Right cardiac atrium (tissue), 5 donors: Measurements from ENCODE around the gene CER1. TPM values are rescaled to one million over a fixed set of nuclear protein-coding genes. Genes with fewer than 3 reads are reported as not detected.
"Not testable (repeated sequence)": the region's sequence is repeated elsewhere in the genome, so short reads cannot be mapped to it uniquely, and the experiment has no call there.

Experiments
- ATAC-seq, 2 donors: fragments of 200-7000 bp; cut with Tn5 transposase; one replicate each; pipeline versions ENCODE4 v1.8.0 to v1.9.1; 2020; ENCODE audit warnings: moderate library complexity in 2 of 2, mild to moderate bottlenecking in 1 of 2
- DNase-seq, 3 donors: peaks; one replicate each; pipeline ENCODE4 v3.0.0-alpha.2; 2020
- H3K27ac ChIP-seq: one replicate; pipeline ENCODE4 v1.5.1; 2013; ENCODE audit warnings: mild to moderate bottlenecking, low read length, control low read depth, moderate library complexity
- H3K27me3 ChIP-seq: one replicate; pipeline ENCODE4 v1.6.1; 2013; ENCODE audit not compliant: control insufficient read depth, insufficient read depth
- H3K4me1 ChIP-seq: one replicate; pipeline ENCODE4 v1.6.1; 2013; ENCODE audit warnings: low read length; ENCODE audit not compliant: control insufficient read depth, insufficient read depth
- H3K4me3 ChIP-seq: one replicate; pipeline ENCODE4 v1.5.1; 2013; ENCODE audit warnings: low read length, control low read depth
- H3K9me3 ChIP-seq: one replicate; pipeline ENCODE4 v1.6.1; 2013; ENCODE audit warnings: low read length; ENCODE audit not compliant: control insufficient read depth
- WGBS: extraction: QIAGEN DNeasy Blood & Tissue Kit; methylation state at CpG from one replicate; pipeline ENCODE4 v1.1.7; 2013; 5-methylcytosine and 5-hydroxymethylcytosine counted together
- intact Hi-C, 4 donors: fragments of 100-400 bp; cut with DNase I; formaldehyde crosslinking; loops; one replicate each; pipeline versions ENCODE4 v1.11.0 to v1.14.0; 2022 to 2023
- polyA plus RNA-seq: library from polyadenylated mRNA; stranded (reverse); fragments of 200-250 nt; gene quantifications from one replicate; pipeline ENCODE4 v1.2.3, GENCODE V29; 2013
- total RNA-seq, 4 donors: library from RNA; stranded (reverse); fragmentation: NEBNext Ultra II Directional; extraction: Animal tissue kit (Norgen Biotek cat#: 25700); gene quantifications; one replicate each; pipeline ENCODE4 v1.2.1, GENCODE V29; 2021
- donor health status: healthy with polysubstance abuse.
- donor health status: DM: no; HTN: yes; CAD: no.
- donor health status: DM: no; HTN: no; CAD: no.
- donor health status: DM: no; HTN: yes; CAD: no; lungs with severe emphysema.
- donor health status: DM: yes; HTN: yes; CAD: no.

CER1 gene
- total and polyA plus RNA-seq, 5 donors, result not detected

DNA sequence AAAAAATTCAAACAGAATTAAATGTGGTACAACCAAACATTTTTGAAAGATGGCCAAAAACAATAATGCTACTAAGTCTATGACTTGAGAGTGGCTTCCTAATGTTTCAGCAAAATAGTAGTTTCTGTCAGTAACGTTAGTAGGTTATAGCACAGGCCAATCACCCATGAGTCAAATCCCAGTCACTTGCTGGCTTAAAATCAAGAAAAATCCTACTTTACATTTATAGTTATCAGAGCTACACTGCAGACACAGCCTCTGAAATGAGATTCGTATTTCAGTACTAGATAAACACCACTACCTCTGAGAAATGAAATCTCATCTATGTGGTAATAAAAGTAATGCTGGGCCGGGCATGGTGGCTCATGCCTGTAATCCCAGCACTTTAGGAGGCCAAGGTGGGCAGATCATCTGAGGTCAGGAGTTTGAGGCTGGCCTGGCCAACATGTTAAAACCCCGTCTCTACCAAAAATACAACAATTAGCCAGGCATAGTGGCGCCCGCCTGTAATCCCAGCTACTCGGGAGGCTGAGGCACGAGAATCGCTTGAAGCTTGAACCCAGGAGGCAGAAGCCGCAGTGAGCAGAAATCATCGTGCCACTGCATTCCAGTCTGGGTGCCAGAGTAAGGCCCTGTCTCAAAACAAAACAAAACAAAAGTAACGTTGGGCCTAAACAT, 35.4 kb downstream of the CER1 start:
- H3K27ac ChIP-seq, result no peak overlapping the region
- H3K4me1 ChIP-seq, result no peaks in the 10 kb centered on the region
- 87% methylated on average over 12 of the region's 12 CpGs for WGBS
- no peak for ATAC-seq
- DNase-seq, result peak in 1 of 3 donors; percentile 28
- H3K9me3 ChIP-seq, result no peaks in the 10 kb centered on the region
- intact Hi-C loops, result no loop called here
- H3K4me3 ChIP-seq, result no peak overlapping the region
- H3K27me3 ChIP-seq, result no peaks in the 10 kb centered on the region

DNA sequence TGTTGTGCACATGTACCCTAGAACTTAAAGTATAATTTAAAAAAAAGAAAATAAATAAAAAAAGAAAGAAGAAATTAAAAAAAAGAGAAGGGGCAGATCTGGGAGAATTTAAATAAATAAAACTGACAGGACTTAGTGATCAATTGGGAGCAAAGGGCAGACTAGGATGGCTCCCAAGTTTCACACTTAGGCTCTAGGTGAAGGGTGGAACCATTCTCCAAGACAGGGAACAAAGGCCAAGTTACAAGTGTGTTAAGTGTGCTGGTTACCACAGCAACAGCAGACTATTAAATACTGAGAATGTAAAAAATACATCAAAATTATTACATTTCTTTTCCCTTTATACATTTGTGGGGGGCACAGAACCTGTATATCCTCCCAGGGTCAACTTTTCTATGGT, 36.4 kb downstream of the CER1 start:
- H3K27ac ChIP-seq, result no peak overlapping the region
- H3K27me3 ChIP-seq, result no peaks in the 10 kb centered on the region
- no peaks in the 10 kb centered on the region for H3K9me3 ChIP-seq
- ATAC-seq, result no peak
- intact Hi-C loops, result no loop called here
- H3K4me3 ChIP-seq, result no peak overlapping the region
- no peak for DNase-seq
- H3K4me1 ChIP-seq, result no peaks in the 10 kb centered on the region

GRCh38 chr9:14682616-14683015, 39.9 kb downstream of the CER1 start:
- DNase-seq, intact Hi-C loops, H3K27ac ChIP-seq, H3K4me1 ChIP-seq, H3K27me3 ChIP-seq, H3K9me3 ChIP-seq, H3K4me3 ChIP-seq, ATAC-seq: not testable (repeated sequence)
- 90% methylated on average over 4 of the region's 4 CpGs for WGBS

DNA sequence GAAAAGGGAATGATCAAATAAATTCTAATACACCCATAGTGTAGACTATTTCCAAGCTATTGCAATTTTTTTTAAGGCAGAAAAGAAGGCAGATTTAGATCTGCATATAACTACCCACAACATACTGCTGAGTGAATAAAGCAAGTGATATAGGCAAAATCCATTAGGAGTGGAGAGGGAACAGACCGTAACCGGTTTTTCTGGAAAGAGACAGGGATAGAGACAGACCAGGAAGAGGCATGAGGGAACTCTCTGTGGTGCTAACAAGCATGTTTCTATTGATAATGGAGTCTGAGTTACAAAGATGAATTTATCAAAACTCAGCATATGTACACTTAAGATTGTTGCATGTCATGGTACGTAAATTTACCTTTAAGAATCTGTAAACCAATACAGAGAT, 43.8 kb downstream of the CER1 start:
- 95% methylated on average over 3 of the region's 3 CpGs for WGBS
- Histone ChIP-seq H3K9me3 (no peaks in the 10 kb centered on the region), H3K4me1 (no peaks in the 10 kb centered on the region), H3K27ac (no peak overlapping the region), H3K4me3 (no peak overlapping the region), H3K27me3 (no peaks in the 10 kb centered on the region)
- no peak for ATAC-seq
- no peak for DNase-seq
- intact Hi-C loops, result no loop called here

DNA sequence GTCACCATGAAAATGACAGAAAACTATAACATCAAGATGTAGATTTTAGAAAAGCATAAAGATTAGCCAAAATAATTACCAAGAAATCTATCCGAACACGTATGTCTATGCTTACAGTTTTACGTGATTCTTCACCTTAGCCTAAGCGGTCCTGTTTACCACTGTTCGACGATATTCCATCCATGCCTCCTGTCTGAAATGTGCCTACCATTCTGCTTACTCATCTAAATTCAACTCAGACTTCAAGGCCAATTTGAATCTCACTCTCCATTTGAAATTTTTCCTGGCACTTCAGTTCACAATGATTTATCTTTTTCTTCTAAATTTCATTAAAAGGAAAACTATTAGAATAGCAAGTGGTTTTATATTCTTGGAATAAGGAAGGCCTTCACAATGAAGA, 44.7 kb downstream of the CER1 start:
- ATAC-seq, result no peak
- intact Hi-C loops, result no loop called here
- H3K4me1 ChIP-seq, result no peaks in the 10 kb centered on the region
- no peaks in the 10 kb centered on the region for H3K9me3 ChIP-seq
- H3K27ac ChIP-seq, result no peak overlapping the region
- WGBS, result 99% methylated on average over 6 of the region's 6 CpGs
- H3K4me3 ChIP-seq, result no peak overlapping the region
- no peaks in the 10 kb centered on the region for H3K27me3 ChIP-seq
- no peak for DNase-seq

- intact Hi-C loops, result no loop called here
- Histone ChIP-seq H3K4me1 (no peaks in the 10 kb centered on the region), H3K27ac (no peak overlapping the region), H3K9me3 (no peaks in the 10 kb centered on the region), H3K4me3 (no peak overlapping the region), H3K27me3 (no peaks in the 10 kb centered on the region)
- ATAC-seq (no peak), DNase-seq (no peak)
- 86% methylated on average over 2 of the region's 2 CpGs for WGBS
Observed at GRCh38 chr9:14677396-14677795, 45.1 kb downstream of the CER1 start.

DNA sequence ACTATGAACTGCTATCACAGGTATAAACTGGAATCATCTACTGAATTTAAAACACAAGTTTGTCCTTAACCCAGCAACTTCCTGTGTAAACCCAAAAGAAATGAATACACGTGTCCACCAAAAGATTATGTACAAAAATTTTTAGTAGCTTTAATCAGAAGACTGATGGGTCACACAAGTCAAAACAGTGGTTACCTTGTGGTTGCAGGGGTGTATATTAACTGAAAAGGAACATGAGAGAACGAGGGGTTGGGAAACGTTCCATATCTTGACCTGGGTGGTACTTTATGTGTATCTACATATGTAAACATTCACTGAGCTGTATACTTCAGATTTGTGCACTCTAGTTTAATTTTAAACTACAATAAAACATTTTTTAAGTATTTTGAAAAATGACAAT, 47.9 kb downstream of the CER1 start:
- Histone ChIP-seq H3K27ac (no peak overlapping the region), H3K4me1 (no peaks in the 10 kb centered on the region), H3K9me3 (no peaks in the 10 kb centered on the region), H3K27me3 (no peaks in the 10 kb centered on the region), H3K4me3 (no peak overlapping the region)
- intact Hi-C loops, result no loop called here
- WGBS, result 65% methylated on average over 3 of the region's 3 CpGs
- no peak for DNase-seq
- no peak for ATAC-seq

DNA sequence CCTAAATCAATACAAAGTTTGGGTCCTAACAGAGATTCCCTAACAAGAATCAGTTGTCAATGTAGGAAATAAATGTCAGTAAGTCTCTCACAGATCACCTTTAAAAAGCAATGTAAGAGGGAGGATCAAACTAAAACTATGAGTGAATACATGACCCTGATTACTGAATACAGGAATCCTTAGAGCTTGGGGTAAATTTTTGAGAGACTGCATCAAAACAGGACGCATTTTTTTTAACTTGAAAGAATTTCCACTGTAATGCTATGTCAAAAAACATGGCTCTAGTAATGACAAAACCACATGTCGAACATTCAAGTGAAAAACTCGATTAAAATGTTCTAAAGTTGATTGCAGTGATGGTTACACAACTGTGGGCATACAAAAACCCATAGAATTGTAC, 51.2 kb downstream of the CER1 start:
- 69% methylated on average over 3 of the region's 3 CpGs for WGBS
- no peak for ATAC-seq

DNA sequence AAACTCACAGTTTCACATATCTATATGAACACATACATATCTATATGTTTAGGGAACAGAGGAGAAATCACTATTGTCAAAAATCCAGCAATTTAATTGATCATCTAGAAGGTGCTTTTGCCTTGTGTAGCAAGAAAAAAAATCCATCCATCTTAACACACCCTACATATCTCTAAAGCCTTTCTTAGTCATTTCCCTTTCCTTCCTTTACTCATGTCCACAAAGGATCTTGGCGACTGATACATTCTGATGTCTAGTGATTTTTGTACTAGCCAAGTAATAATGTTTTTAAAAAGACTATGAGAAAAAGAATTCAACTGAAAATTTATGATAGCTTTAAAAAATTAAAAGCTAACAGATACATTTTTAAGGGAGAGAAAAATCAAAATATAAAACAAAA, 51.8 kb downstream of the CER1 start:
- H3K27me3 ChIP-seq, result no peaks in the 10 kb centered on the region
- no peak overlapping the region for H3K27ac ChIP-seq
- 34% methylated on average over 1 of the region's 1 CpG for WGBS
- no peak for ATAC-seq
- no peaks in the 10 kb centered on the region for H3K9me3 ChIP-seq
- DNase-seq, result no peak
- no peak overlapping the region for H3K4me3 ChIP-seq
- H3K4me1 ChIP-seq, result no peaks in the 10 kb centered on the region
- intact Hi-C loops, result no loop called here

More for the DNA sequence above, 51.2 kb downstream of the CER1 start:
- no peak overlapping the region for H3K27ac ChIP-seq
- no peak overlapping the region for H3K4me3 ChIP-seq
- intact Hi-C loops, result no loop called here
- H3K9me3 ChIP-seq, result no peaks in the 10 kb centered on the region
- no peaks in the 10 kb centered on the region for H3K27me3 ChIP-seq
- no peaks in the 10 kb centered on the region for H3K4me1 ChIP-seq
- DNase-seq, result no peak

Other genes starting within 250 kb of the CER1 start
- 10 to 100 TPM in 3 of 4 donors, 1 to 10 TPM in 1; 9.0 to 11.7 (median 11.3) TPM for gene ZDHHC21, start 29.3 kb downstream of the CER1 start, total RNA-seq
- gene ZDHHC21, start 29.3 kb downstream of the CER1 start, polyA plus RNA-seq, result 5.3 TPM
- 1 to 10 TPM; 3.9 to 8.7 (median 6.0) TPM for gene FREM1, start 187.7 kb upstream of the CER1 start, total RNA-seq
- 3.8 TPM for gene FREM1, start 187.7 kb upstream of the CER1 start, polyA plus RNA-seq